HG02798 (cell line): ENCODE data around the gene SLC4A2.

ENCODE experiments used
- ATAC-seq: cut with Tn5 transposase; IDR thresholded peaks from one replicate; pipeline ENCODE4 v1.9.1; 2021; ENCODE audit warnings: mild to moderate bottlenecking; ENCODE audit not compliant: unreplicated experiment, poor library complexity

Gene SLC4A2

GRCh38 chr7:151110236-151110940, 51.0 kb downstream of the SLC4A2 start:
- ATAC-seq: no peak

GRCh38 chr7:151110941-151111645, 51.7 kb downstream of the SLC4A2 start:
- peak; percentile 88 for ATAC-seq

- no peak for ATAC-seq
Observed at GRCh38 chr7:151113344-151114150, 54.2 kb downstream of the SLC4A2 start.

GRCh38 chr7:151114151-151115090, 55.0 kb downstream of the SLC4A2 start:
- ATAC-seq: no peak

GRCh38 chr7:151115121-151115835, 55.9 kb downstream of the SLC4A2 start:
- ATAC-seq: no peak

- no peak for ATAC-seq
Observed at GRCh38 chr7:151115836-151116418, 56.5 kb downstream of the SLC4A2 start.

GRCh38 chr7:151116603-151117440, 57.4 kb downstream of the SLC4A2 start:
- no peak for ATAC-seq

GRCh38 chr7:151117565-151117964, 58.2 kb downstream of the SLC4A2 start:
- ATAC-seq: no peak

GRCh38 chr7:151118108-151119054, 59.0 kb downstream of the SLC4A2 start:
- ATAC-seq: no peak

GRCh38 chr7:151119055-151119415, 59.6 kb downstream of the SLC4A2 start:
- ATAC-seq: no peak

GRCh38 chr7:151119902-151120301, 60.5 kb downstream of the SLC4A2 start:
- no peak for ATAC-seq

GRCh38 chr7:151120896-151121295, 61.5 kb downstream of the SLC4A2 start:
- ATAC-seq: no peak

- ATAC-seq: no peak
Observed at GRCh38 chr7:151121380-151122170, 62.2 kb downstream of the SLC4A2 start.

GRCh38 chr7:151122276-151122675, 62.9 kb downstream of the SLC4A2 start:
- no peak for ATAC-seq

- ATAC-seq: no peak
Observed at GRCh38 chr7:151122796-151123157, 63.4 kb downstream of the SLC4A2 start.

GRCh38 chr7:151123158-151123821, 63.9 kb downstream of the SLC4A2 start:
- ATAC-seq: no peak
